ENCODE measurements around the gene COL18A1. TPM values are rescaled to one million over a fixed set of nuclear protein-coding genes. Genes with fewer than 3 reads are reported as not detected.

COL18A1 gene
- polyA plus RNA-seq, 2 of the 4 experiments (the other 2 are of a cell fraction), result 17.3 to 88.4 TPM

- no peak for TF ChIP-seq ESRRA (IDR thresholded peaks at IDR 0.05; ENCODE audit: borderline replicate concordance, low read length)
Observed at GRCh38 chr21:45474323-45474950, 69.5 kb downstream of the COL18A1 start (continued).

- no peak overlapping the region for H3K27ac ChIP-seq
- POLR2A ChIA-PET, result no interaction called here
- ATAC-seq, result no peak
- H3K4me2 ChIP-seq, result no peak overlapping the region
- H3K9me3 ChIP-seq, result no peaks in the 10 kb centered on the region
- no peak for TF ChIP-seq JUN (IDR thresholded peaks at IDR 0.05)
- no peak for TF ChIP-seq JUNB (IDR thresholded peaks at IDR 0.05)
- no peak for TF ChIP-seq RNF2 (IDR thresholded peaks at IDR 0.05; ENCODE audit: borderline replicate concordance, low read depth)
- no peak for TF ChIP-seq RAD21 (conservative IDR thresholded peaks at IDR 0.05 in 1 of 2, IDR thresholded peaks at IDR 0.05 in 1 of 2)
- TF ChIP-seq REST (IDR thresholded peaks at IDR 0.05), result no peak
- no peak for TF ChIP-seq ZSCAN20 (CRISPR knock-in tag; IDR thresholded peaks at IDR 0.05)
- no peak for TF ChIP-seq ELK1 (IDR thresholded peaks at IDR 0.05; ENCODE audit: low read depth, low read length)
- no peak for TF ChIP-seq HOXA7 (CRISPR knock-in tag; IDR thresholded peaks at IDR 0.05)
- TF ChIP-seq KDM1A (IDR thresholded peaks at IDR 0.05; ENCODE audit: low read depth), result no peak
- TF ChIP-seq EP300 (IDR thresholded peaks at IDR 0.05), result no peak
- no peak for TF ChIP-seq ESRRA (IDR thresholded peaks at IDR 0.05; ENCODE audit: borderline replicate concordance, low read length)
- TF ChIP-seq BCL3 (IDR thresholded peaks at IDR 0.05), result no peak
- TF ChIP-seq KDM5A (IDR thresholded peaks at IDR 0.05), result no peak
- TF ChIP-seq NR3C1 (IDR thresholded peaks at IDR 0.05), result no peak
- no peak for TF ChIP-seq MYC (IDR thresholded peaks at IDR 0.05; ENCODE audit: borderline replicate concordance, low read length)
- TF ChIP-seq CEBPB (IDR thresholded peaks at IDR 0.05), result no peak
- TF ChIP-seq ZNF302 (CRISPR knock-in tag; IDR thresholded peaks at IDR 0.05), result no peak
- no peak for TF ChIP-seq BHLHE40 (IDR thresholded peaks at IDR 0.05; ENCODE audit: low read depth, low read length)
- no peak for DNase-seq (ENCODE audit: low read depth in 1 of 2, low spot score in 1 of 2)
- CTCF ChIA-PET, result no interaction called here
- no peak for FAIRE-seq
- no peak overlapping the region for H3K4me3 ChIP-seq
- WGBS (ENCODE audit: missing lambda C conversion rate), result 98% methylated on average over 18 of the region's 43 CpGs
- peaks cover 28% of the 10 kb centered on the region for H3K4me1 ChIP-seq
Observed at GRCh38 chr21:45475004-45475685, 70.2 kb downstream of the COL18A1 start.

Data from A549 (cell line).